NCI-H69 (cell line): ENCODE data around the gene DCDC2C.
"Not testable (repeated sequence)": the region's sequence is repeated elsewhere in the genome, so short reads cannot be mapped to it uniquely, and the experiment has no call there.

Source experiments
- DNase-seq: peaks from one replicate; lab custom pipeline; 2025; lab: John Stamatoyannopoulos, UW

The DCDC2C gene, protein sequence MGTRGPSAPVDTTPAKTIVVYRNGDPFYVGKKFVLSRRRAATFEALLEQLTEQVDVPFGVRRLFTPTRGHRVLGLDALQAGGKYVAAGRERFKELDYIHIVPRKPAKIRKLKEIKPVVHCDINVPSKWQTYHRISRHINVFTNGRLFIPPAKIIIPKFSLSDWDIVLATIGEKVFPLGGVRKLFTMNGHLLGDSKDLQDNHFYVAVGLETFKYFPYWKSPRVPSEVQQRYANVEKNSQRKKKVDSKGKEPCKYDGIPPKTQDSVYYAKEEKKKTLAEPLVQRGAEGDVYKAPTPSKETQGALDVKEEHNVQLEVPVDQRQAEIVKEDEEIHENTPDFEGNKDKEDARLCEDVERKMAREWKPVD

DNA sequence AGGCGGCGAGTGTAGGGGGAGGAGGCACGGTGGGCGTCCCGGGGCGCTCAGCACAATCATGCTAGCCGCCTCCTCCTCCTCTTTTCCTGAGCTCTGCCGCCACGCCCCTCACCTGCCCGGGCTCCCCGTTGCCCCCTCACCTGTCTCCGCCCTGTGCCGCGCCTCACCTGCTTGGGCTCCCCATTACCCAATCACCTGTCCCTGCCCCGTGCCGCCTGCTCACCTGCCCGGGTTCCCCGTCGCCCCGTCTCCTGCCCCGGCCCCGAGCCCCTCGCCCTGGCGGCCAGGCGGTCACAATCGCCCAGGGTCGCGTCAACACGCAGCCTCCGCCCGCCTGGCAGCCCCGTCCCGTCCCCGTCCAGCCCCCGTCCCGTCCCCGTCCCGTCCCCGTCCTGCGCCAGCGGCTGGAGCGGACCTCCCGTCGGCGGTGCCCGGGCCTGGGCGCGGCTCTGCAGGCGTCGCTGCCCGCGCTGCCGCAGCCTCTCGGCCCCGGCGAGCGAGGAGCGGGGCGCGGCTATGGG is at the start of gene DCDC2C:
DCDC2C (plus strand) TSS at position 340 of the 521 bp plus-strand sequence; CDS start at position 517, 177 bp downstream.
- DNase-seq: no peak

DNA sequence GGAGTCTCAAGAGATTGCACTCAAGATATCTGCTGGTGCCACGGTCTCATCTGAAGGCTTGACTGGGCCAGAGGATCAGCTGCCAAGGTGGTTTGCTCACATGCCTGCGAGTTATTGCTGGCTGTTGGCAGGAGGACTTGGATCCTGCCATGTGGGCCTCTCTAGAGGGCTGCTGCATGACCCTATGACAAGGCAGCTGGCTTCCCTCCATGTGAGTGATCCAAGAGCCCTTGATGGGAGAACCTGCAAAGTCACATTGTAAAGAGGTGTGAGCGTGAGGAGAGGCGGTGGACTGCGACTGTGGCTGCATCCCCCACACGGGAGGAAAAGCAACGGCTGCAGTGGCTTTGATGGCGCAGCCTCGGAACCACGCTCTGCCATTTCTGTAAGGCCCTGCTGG is 49.4 kb upstream of the DCDC2C start:
- DNase-seq: no peak

DNA sequence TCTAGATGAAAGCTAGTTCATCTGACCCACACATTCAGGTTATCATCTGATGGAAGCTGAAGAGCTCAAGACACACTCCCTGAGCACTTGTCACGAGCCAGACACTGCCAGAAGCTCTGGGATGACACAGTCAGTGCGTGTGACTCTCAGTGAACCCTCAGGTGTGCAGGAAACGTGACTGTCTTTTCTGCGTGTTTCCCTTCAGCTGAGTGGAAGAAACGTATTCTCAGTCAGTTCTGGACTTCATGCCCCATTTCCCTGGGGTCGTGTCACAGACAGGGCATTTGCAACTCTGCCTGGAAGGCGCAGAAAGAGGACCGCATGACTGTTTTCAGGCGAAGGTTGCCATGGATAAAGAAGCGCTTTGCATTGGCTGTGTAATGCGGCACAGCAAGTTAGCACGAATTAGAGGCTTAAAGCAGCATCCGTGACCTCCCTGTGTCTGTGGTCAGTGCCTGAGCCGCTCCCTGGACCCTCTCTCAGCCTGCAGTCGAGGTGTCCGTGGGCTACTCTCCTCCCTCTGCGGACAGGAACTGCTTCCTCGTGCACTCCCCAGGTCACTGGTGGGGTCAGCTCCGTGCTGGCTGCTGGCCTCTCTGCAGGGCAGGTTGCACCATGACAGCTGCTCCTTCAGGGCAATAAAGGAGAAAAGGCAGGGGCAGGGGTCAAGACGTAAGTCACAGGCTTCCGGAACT is 48.7 kb upstream of the DCDC2C start:
- DNase-seq: no peak

DNA sequence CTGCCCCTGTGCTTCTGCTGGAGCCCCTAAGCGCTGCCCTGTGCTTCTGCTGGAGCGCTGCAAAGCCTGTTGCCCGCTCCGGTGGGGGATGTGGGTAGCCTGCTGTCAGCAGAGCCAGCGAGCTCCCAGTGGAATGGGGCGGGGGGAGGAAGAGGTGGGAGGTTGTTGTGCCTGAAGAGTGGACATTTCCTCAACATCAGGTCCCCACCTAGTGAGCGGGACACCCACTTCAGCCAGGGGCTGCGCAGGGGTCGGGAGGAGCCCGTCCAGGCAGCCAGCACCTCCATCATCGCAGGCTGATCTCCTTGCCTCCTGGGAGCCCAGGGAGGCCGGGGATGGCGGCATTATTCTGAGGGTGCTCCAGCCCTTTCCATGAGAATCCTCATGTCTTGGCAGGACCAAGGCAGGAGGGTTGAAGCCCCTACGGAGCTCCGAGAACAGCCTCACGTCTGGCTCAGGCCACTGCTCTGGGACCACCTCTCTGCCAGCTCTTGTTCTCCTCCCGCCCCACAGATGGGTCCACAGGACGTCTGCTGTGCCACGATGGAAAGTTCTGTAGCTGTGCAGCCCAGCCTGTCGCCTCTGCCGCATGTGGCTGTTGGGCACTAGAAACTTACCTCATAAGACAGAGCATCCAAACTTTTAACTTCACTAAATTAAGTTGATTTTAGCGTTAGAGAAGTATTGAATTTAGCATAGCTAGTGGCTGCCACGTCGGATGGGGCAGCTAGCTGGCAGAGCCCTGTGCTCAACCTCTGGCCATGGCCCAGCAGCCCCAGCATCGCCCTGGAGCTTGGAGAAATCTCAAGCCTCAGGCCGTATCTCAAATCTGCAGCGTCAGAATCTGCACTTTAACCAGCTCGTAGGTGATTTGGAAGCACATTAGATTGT is 47.3 kb upstream of the DCDC2C start:
- no peak for DNase-seq

DNA sequence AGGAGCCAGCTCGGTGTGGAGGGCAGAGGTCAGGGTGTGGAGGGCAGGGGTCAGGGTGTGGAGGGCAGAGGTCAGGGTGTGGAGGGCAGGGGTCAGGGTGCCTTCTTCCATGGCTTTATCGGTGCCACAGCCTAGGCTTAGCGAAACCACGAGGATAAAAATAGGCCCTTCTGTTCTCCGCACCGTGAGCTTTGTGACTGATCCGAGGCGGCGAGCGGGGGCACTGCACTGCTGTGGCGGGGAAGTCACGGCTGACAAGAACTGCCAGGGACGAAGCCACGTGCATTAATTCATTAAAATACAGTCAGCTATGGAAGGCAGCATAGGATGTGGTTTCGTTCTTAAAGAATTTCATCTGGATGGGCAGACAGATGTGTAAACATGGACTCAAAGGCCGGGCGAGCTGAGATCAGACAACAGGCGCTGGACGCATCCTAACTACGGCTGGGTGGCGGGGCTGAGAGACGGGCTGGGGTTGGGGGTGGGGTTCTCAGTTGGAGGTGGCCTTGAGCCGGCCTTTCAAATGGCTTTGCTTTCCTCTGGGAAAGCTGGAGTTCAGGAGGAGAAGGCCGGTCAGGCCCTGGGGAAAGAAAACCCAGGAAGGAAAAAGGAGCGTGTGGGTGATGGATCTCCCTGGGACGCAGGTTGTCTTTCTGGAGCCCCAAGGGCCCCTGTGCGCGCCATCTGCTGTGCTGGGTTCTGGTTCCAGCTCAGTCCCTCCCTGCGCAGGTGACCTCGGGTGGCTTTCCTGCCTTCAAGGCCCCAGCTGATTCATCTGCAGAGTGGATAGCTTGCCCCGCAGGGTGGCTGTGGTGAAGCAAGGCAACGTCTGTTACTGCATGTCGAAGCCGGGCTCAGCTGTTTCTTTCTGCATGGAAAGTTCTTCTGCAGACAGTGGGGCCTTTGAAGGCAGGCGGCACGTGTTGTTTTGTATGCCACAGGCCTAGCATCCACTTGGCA is 46.3 kb upstream of the DCDC2C start:
- peak; percentile 4 for DNase-seq

DNA sequence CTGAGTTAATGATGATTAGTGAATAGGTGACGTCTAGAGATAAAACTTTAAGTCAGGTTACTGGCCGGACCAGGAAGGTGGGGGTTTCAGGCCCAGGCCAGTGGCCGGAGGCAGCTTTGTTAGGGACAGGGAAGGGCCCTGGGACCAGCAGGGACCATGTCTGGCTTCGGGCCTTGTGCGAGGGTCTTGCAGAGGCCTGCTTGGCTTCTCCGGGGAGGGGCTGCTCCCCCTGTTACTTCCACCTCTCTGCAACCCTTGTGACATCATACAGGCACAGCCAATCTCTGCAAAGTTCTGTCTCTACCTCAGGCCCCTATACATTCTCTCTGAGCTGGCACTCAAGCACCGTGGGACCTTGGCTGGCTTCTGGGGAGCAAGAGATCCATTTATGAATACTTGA is 45.5 kb upstream of the DCDC2C start, which contains the start of gene ALLC:
ALLC (plus strand) TSS at position 320 of the 400 bp plus-strand sequence. CDS start 12,958 bp downstream, outside the sequence.
- DNase-seq: no peak

DNA sequence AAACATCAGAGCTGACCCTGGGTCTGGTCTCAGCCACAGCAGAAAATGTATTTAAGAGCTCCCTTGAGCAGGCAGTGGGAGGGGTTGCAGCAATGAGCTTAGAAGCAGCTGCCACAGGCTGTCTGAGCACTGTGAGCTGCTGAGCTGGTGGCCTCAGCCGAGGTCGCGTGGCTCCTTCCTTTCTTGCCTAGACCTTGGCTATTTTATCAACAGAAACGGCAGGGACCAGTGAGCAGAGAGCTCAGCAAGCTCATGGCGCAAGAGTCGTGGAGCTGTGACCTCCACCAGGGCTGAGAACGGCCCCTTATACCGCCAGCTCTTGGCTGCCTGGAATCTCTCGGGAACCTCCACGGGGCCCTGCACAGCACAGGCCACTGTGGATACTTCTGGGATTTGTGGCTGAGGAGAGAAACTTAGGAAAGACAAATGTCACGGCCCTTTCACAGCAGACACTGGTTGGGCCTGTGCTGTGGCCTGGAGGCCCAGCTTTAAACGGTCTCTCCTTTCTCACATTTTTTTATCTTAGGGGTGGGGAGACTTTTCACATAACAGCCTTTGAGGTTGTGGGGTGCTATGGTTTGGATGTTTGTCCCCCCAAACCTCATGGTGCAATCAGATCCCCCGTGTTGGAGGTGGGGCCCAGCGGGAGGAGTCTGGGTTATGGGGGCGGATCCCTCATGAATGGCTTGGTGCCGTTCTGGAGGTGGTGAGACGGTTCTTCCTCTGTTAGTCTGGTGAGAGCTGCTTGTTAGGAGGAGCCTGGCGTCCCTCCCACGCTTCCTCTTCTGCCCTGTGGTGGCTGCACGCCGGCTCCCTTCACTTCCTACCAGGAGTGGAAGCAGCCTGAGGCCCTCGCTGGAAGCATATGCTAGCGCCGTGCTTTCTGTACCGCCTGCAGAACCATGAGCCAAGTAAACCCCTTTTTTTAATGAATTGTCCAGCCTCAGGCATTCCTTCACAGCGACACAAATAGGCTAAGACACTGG is 43.6 kb upstream of the DCDC2C start:
- no peak for DNase-seq

DNA sequence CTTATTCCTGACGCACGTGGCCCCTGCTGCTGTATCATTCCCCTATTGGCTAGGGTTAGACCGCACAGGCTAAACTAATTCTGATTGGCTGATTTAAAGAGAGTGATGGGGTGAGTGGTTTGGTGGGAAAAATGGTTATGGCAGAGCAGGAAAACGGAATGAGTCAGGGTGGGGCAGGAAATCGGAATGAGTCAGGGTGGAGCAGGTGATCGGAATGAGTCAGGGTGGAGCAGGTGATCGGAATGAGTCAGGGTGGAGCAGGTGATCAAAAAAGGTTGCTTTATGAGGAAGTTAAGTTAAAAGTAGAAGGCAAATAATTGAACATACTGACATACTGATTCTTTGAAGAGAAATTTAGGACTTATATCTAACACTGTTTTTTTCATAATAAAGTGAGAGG is 42.7 kb upstream of the DCDC2C start:
- DNase-seq: not testable (repeated sequence)

DNA sequence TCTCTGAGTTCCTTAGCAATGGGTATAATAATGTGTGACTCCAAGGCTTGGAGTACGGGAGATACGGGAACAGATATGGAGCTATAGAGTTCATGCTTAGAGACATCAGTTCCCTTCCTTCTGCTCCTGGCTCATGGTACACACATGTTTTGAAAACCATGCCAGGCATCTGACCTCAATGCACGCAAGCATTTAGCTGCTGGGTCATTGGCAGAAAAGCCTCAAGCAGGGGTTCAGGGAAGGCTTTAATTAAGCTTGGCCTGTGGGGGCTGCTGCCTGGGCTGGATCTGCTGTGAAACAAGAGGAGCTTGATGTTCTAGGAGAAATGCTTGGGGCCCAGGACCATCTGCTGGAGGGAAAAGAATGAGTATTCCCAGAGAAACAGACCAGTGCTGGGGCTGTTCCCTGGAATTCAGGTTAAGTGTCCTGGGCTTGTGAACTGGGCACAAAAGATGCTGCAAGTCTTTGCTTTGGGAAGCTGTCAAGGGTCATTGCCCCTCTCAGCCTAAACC is 42.2 kb upstream of the DCDC2C start:
- DNase-seq: no peak

DNA sequence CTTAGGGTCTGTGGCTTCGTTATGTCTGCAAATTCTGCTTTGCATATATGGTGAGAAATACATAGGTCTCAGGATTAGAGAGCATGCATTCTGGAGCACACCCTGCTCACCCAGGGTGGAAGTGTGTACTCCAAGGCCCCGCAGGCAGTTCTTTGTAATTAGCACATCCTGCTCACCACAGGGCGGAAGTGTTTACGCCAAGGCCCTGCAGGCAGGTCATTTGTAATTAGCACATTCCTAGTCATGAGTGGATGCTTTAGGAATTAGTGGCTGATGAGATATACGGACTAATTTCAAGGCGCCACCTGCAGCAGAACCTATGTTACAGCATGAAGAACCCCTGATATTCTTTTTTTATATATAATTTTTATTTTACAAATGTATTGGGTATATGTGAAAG is 41.1 kb upstream of the DCDC2C start:
- peak; percentile 73 for DNase-seq

DNA sequence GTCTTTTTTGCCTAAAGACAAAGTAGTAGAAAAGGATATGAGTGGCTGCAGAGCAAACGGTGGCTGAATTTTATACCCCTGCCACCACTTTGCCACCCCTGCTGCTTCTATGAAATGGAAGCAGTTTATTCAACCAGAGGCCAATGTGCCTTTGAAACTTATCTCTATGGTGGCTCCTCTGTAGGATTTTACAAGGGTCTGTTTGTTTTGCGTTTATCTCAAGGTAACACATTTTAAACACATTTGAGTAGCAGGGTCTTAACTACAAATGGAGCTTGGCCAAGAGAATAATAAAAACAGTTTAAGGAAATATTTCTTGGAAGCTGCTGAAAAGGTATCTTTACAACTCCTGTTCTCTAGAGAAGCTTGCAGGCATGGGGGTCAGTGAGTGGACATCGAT is 39.3 kb upstream of the DCDC2C start:
- no peak for DNase-seq

DNA sequence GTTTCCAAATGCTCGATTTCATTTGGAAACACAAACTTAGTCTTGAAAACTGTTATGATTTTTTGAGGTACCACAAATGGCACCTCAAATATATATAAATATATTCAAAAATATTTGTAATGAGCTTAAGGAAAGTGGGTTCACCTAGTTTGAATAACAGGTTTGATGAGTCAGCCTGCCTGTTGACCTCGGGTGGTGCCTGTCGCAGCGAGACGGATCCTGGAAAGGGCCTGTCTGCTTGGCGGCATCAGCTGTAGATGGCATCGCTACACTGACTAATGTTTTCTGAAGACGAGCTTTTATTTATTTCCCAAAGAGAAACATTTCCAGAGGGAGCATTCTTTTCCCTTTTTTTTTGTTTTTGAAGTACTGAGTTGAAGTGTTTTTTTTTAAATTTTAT is 38.5 kb upstream of the DCDC2C start:
- no peak for DNase-seq

DNA sequence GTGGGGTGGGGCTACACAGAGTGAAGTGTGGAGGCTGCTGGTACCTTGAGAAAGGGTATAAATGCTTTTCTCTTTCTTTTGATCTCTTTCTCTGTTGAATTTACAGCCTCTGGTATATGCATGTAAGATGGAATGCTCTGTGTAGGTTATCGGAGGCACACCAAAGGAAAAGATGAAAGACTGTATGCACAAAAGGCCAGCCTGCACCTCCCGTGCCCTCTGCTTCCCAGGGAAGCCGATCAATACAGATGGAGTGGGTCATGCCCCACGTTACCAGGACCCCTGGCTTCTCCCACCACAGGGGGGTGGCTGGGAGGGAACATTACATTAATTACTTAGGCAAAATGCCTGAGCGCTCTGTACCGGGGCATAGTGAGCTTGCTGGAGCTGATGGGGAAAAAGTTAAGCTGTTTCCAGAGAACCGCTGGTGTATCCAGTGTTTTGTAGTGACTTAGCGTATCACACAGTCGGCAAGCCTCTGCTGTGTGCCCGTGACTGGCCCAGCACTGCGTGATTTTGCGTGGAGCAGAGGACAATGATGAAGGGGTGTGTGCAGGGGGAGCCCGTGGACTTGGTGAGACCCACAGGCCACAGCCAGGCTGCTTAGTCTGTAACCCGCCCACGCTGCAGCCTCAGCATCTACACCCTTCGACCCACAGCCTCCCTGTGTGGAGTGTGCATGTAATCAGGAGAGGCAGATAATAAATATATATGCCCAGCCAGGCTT is 37.3 kb upstream of the DCDC2C start:
- DNase-seq: no peak

DNA sequence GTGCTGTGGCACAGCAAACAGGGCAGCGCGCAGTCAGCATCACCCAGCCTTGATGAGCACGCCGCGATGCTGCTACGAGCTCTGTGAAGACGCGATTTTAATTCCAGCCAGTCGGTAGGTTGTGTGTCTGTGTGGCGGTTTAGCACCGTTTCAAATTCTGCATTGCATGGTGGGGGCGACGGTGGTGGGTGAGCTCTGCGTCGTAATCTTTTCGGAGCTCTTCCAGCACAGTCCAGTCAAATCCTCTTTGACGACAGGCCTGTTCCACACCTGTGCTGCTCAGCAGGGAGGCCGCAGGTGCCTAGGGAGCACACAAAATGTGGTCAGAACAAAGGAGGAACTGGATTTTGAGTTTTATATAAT is 36.8 kb upstream of the DCDC2C start:
- DNase-seq: no peak

DNA sequence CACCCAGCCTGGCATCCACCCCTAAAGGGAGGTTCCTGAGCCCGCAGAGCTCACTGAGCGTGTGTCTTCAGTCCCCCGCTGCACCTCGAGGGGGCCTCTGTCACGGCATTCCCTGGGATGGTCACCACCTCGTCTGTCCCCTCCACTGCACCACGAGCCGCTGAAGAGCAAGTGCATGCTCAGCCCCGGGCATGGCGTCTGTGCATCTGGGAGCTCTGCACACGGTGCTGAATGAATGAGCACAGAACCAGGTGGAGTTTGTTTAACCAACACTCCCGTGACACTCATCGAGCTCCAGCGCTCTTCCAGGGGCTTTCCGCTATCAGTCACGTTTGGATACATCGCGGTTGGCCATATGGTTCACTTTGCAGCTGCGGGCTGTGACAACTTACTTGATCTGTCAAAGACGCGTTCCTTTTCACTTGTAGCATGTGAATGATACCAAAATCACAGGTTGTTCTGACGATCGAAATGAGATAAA is 36.2 kb upstream of the DCDC2C start:
- no peak for DNase-seq

DNA sequence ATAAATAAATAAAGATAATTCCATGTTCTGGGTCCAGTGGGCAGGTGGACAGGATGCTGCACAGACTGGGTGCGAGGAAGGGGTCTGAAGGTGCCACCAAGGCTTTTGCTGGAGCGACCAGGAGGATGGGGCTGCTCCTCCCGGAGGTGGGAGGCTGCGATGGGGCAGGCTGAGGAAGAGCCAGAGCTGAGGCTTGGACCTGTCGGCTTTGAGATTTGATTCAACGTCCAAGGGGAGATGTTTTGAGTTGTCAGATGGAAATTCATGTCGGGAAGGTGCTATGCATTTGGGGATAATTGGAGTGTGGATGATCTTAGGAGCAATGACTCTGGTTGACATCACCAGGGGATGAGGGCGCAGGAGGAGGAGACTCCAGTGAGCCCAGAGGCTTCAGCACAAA is 33.7 kb upstream of the DCDC2C start:
- DNase-seq: no peak

DNA sequence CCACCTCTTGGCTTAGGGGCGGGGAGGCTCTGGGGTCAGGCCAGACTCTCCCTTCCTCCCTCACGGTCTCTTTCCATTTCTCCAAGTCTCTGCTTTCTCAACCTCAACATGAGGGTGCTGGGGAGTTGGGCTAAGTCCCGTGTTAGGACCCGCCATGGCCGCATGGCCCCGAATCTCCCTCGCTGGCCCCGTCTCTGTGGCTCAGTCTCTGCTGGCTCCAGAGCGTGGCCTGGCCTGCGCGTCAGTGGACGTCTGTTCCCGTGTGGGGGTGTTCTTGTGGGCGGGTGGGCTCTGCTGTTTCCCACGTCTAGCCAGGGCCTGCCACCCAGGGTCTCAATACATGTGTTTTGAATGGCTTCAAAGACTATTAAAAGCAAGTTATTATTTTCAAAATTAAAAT is 33.0 kb upstream of the DCDC2C start:
- DNase-seq: no peak

DNA sequence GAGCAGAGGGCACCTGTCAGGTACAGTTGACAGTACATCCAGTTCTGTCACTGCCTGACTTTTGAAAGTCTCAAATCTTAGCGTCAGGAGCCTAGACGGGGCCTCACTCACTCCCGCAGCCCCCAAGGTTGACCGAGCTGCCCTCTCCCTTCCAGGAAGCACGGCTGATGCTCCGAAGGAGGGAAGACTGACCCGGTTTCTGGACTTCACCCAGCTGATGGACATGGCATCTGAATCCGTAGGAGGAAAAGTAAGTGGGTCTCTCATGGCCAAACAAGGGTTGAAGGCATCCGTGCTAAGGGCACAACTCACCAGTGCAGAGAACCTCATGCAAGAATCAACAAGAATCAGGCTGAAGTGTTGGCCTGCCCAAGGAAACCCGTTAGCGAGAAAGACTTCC is 32.4 kb upstream of the DCDC2C start:
- DNase-seq: no peak
